ENCODE data around the gene ADAM8.
"Not testable (repeated sequence)": the region's sequence is repeated elsewhere in the genome, so short reads cannot be mapped to it uniquely, and the experiment has no call there.

Gene ADAM8

GRCh38 chr10:133276435-133277201 lies at the start of gene ADAM8:
Gene ADAM8, minus strand, starts transcription at chr10:133276868. Its CDS starts 51 bp downstream, at chr10:133276817.
- peak; percentile 68 for DNase-seq

GRCh38 chr10:133326223-133326551 lies 49.5 kb upstream of the ADAM8 start:
- no peak for DNase-seq

GRCh38 chr10:133325440-133326222 lies 49.0 kb upstream of the ADAM8 start:
- no peak for DNase-seq

- DNase-seq: no peak
Measured at GRCh38 chr10:133324857-133325260, 48.2 kb upstream of the ADAM8 start.

GRCh38 chr10:133324198-133324792 lies 47.6 kb upstream of the ADAM8 start:
- peak; percentile 78 for DNase-seq

- not testable (repeated sequence) for DNase-seq
Measured at GRCh38 chr10:133322064-133322709, 45.5 kb upstream of the ADAM8 start.

GRCh38 chr10:133320852-133321422 lies 44.3 kb upstream of the ADAM8 start:
- DNase-seq: not testable (repeated sequence)

- DNase-seq: peak; percentile 86
Measured at GRCh38 chr10:133318494-133319127, 41.9 kb upstream of the ADAM8 start.

- no peak for DNase-seq
Measured at GRCh38 chr10:133316732-133317131, 40.1 kb upstream of the ADAM8 start.

GRCh38 chr10:133316266-133316665 lies 39.6 kb upstream of the ADAM8 start:
- no peak for DNase-seq

GRCh38 chr10:133315847-133316246 lies 39.2 kb upstream of the ADAM8 start:
- peak; percentile 30 for DNase-seq

GRCh38 chr10:133314911-133315310 lies 38.2 kb upstream of the ADAM8 start:
- DNase-seq: no peak

- DNase-seq: no peak
Measured at GRCh38 chr10:133313192-133313591, 36.5 kb upstream of the ADAM8 start.

GRCh38 chr10:133312769-133313145 lies 36.1 kb upstream of the ADAM8 start:
- no peak for DNase-seq

- DNase-seq: no peak
Measured at GRCh38 chr10:133312016-133312768, 35.5 kb upstream of the ADAM8 start.

- no peak for DNase-seq
Measured at GRCh38 chr10:133311570-133311969, 34.9 kb upstream of the ADAM8 start.

GRCh38 chr10:133310789-133311188 lies 34.1 kb upstream of the ADAM8 start:
- no peak for DNase-seq

GRCh38 chr10:133310399-133310755 lies 33.7 kb upstream of the ADAM8 start:
- no peak for DNase-seq

GRCh38 chr10:133309720-133310398 lies 33.2 kb upstream of the ADAM8 start:
- DNase-seq: no peak

GRCh38 chr10:133309100-133309719 lies 32.5 kb upstream of the ADAM8 start:
- DNase-seq: peak; percentile 92

Data from hematopoietic multipotent progenitor cell treated with erythropoietin and hydrocortisone succinate and interleukin-3 and kit ligand, for 4 days (in vitro differentiated cells).